Mucosa of stomach (tissue), 1 donor: ENCODE measurements around the gene USH2A.

ENCODE experiments used
- H3K27me3 ChIP-seq: one replicate; pipeline ENCODE4 v1.7.0; 2013; ENCODE audit warnings: mild to moderate bottlenecking, low read length; ENCODE audit not compliant: control insufficient read depth, insufficient read depth
- H3K36me3 ChIP-seq: one replicate; pipeline ENCODE4 v1.7.0; 2013; ENCODE audit warnings: low read length; ENCODE audit not compliant: control insufficient read depth, insufficient read depth
- H3K4me1 ChIP-seq: one replicate; pipeline ENCODE4 v1.7.0; 2013; ENCODE audit warnings: mild to moderate bottlenecking, low read length; ENCODE audit not compliant: control insufficient read depth, insufficient read depth
- H3K4me3 ChIP-seq: one replicate; pipeline ENCODE4 v1.7.0; 2013; ENCODE audit warnings: low read length
- H3K9ac ChIP-seq: one replicate; pipeline ENCODE4 v1.7.0; 2013; ENCODE audit warnings: mild to moderate bottlenecking, low read length, moderate library complexity
- H3K9me3 ChIP-seq: one replicate; pipeline ENCODE4 v1.7.0; 2013; ENCODE audit warnings: mild to moderate bottlenecking, low read length, moderate library complexity; ENCODE audit not compliant: control insufficient read depth
- donor health status: Pancreatic carcinoma.

The USH2A gene

GRCh38 chr1:215863796-215864195 is 559.5 kb downstream of the USH2A start:
- Histone ChIP-seq H3K4me3 (no peak overlapping the region), H3K4me1 (no peaks in the 10 kb centered on the region), H3K9ac (no peak overlapping the region), H3K36me3 (no peaks in the 10 kb centered on the region), H3K9me3 (no peaks in the 10 kb centered on the region), H3K27me3 (no peaks in the 10 kb centered on the region)

- Histone ChIP-seq H3K4me3 (no peak overlapping the region), H3K27me3 (no peaks in the 10 kb centered on the region), H3K4me1 (no peaks in the 10 kb centered on the region), H3K9ac (no peak overlapping the region), H3K36me3 (no peaks in the 10 kb centered on the region), H3K9me3 (no peaks in the 10 kb centered on the region)
Observed at GRCh38 chr1:215860833-215861232, 562.4 kb downstream of the USH2A start.

GRCh38 chr1:215857317-215857716 is 565.9 kb downstream of the USH2A start:
- Histone ChIP-seq H3K9me3 (no peaks in the 10 kb centered on the region), H3K27me3 (no peaks in the 10 kb centered on the region), H3K4me3 (no peak overlapping the region), H3K4me1 (no peaks in the 10 kb centered on the region), H3K9ac (no peak overlapping the region), H3K36me3 (no peaks in the 10 kb centered on the region)

- no peaks in the 10 kb centered on the region for H3K4me1 ChIP-seq
Observed at GRCh38 chr1:215845234-215845891, 577.9 kb downstream of the USH2A start.

GRCh38 chr1:215844777-215845176 is 578.5 kb downstream of the USH2A start:
- Histone ChIP-seq H3K4me1 (no peaks in the 10 kb centered on the region), H3K36me3 (no peaks in the 10 kb centered on the region), H3K9ac (no peak overlapping the region), H3K9me3 (no peaks in the 10 kb centered on the region), H3K4me3 (no peak overlapping the region), H3K27me3 (no peaks in the 10 kb centered on the region)

More at GRCh38 chr1:215845234-215845891, 577.9 kb downstream of the USH2A start:
- no peaks in the 10 kb centered on the region for H3K9me3 ChIP-seq
- H3K27me3 ChIP-seq = no peaks in the 10 kb centered on the region
- no peaks in the 10 kb centered on the region for H3K36me3 ChIP-seq
- H3K4me3 ChIP-seq = no peak overlapping the region
- H3K9ac ChIP-seq = no peak overlapping the region

GRCh38 chr1:215844266-215844665 is 579.0 kb downstream of the USH2A start:
- H3K36me3 ChIP-seq = no peaks in the 10 kb centered on the region
- no peak overlapping the region for H3K4me3 ChIP-seq
- no peaks in the 10 kb centered on the region for H3K27me3 ChIP-seq
- H3K9ac ChIP-seq = no peak overlapping the region
- no peaks in the 10 kb centered on the region for H3K9me3 ChIP-seq
- H3K4me1 ChIP-seq = no peaks in the 10 kb centered on the region

GRCh38 chr1:215842905-215843304 is 580.3 kb downstream of the USH2A start:
- Histone ChIP-seq H3K4me1 (no peaks in the 10 kb centered on the region), H3K4me3 (no peak overlapping the region), H3K27me3 (no peaks in the 10 kb centered on the region), H3K9ac (no peak overlapping the region), H3K9me3 (no peaks in the 10 kb centered on the region), H3K36me3 (no peaks in the 10 kb centered on the region)

- Histone ChIP-seq H3K36me3 (no peaks in the 10 kb centered on the region), H3K9ac (no peak overlapping the region), H3K9me3 (no peaks in the 10 kb centered on the region), H3K4me3 (no peak overlapping the region), H3K4me1 (no peaks in the 10 kb centered on the region), H3K27me3 (no peaks in the 10 kb centered on the region)
Observed at GRCh38 chr1:215835951-215836350, 587.3 kb downstream of the USH2A start.

GRCh38 chr1:215833941-215834729 is 589.1 kb downstream of the USH2A start:
- Histone ChIP-seq H3K4me1 (no peaks in the 10 kb centered on the region), H3K9ac (no peak overlapping the region), H3K4me3 (no peak overlapping the region), H3K9me3 (no peaks in the 10 kb centered on the region), H3K27me3 (no peaks in the 10 kb centered on the region), H3K36me3 (no peaks in the 10 kb centered on the region)

GRCh38 chr1:215830226-215830810 is 592.9 kb downstream of the USH2A start:
- Histone ChIP-seq H3K4me3 (no peak overlapping the region), H3K36me3 (no peaks in the 10 kb centered on the region), H3K9me3 (no peaks in the 10 kb centered on the region), H3K4me1 (no peaks in the 10 kb centered on the region), H3K27me3 (no peaks in the 10 kb centered on the region), H3K9ac (no peak overlapping the region)

GRCh38 chr1:215825056-215825455 is 598.2 kb downstream of the USH2A start:
- H3K9me3 ChIP-seq = no peaks in the 10 kb centered on the region
- no peak overlapping the region for H3K4me3 ChIP-seq
- no peaks in the 10 kb centered on the region for H3K4me1 ChIP-seq
- no peaks in the 10 kb centered on the region for H3K27me3 ChIP-seq
- H3K36me3 ChIP-seq = no peaks in the 10 kb centered on the region
- no peak overlapping the region for H3K9ac ChIP-seq

- Histone ChIP-seq H3K27me3 (no peaks in the 10 kb centered on the region), H3K9me3 (no peaks in the 10 kb centered on the region), H3K9ac (no peak overlapping the region), H3K36me3 (no peaks in the 10 kb centered on the region), H3K4me1 (no peaks in the 10 kb centered on the region), H3K4me3 (no peak overlapping the region)
Observed at GRCh38 chr1:215824245-215824644, 599.0 kb downstream of the USH2A start.
